Progenitor cell of endocrine pancreas (in vitro differentiated cells): ENCODE data around the gene SPAG16. TPM values are rescaled to one million over a fixed set of nuclear protein-coding genes. Genes with fewer than 3 reads are reported as not detected.

Experiments used
- DNase-seq: peaks from one replicate; pipeline ENCODE4 v3.0.0; 2021; ENCODE audit warnings: low spot score; ENCODE audit not compliant: unreplicated experiment
- H3K27ac Mint-ChIP-seq: 2 replicates; pipeline ENCODE4 v1.8.0; 2021; ENCODE audit warnings: mild to moderate bottlenecking, moderate library complexity, mixed read lengths
- H3K27me3 Mint-ChIP-seq: 2 replicates; pipeline ENCODE4 v1.8.0; 2021; ENCODE audit warnings: mixed read lengths
- H3K36me3 Mint-ChIP-seq: 2 replicates; pipeline ENCODE4 v1.8.0; 2022; ENCODE audit warnings: mixed read lengths; ENCODE audit not compliant: insufficient read depth
- H3K4me1 Mint-ChIP-seq: 2 replicates; pipeline ENCODE4 v1.8.0; 2021; ENCODE audit warnings: low read depth, mixed read lengths
- H3K4me3 Mint-ChIP-seq: 2 replicates; pipeline ENCODE4 v1.8.0; 2021; ENCODE audit warnings: low read depth, mild to moderate bottlenecking, moderate library complexity, mixed read lengths
- H3K9me3 Mint-ChIP-seq: 2 replicates; pipeline ENCODE4 v1.8.0; 2021; ENCODE audit warnings: low read depth, mixed read lengths
- CTCF ChIP-seq: fragments of 200-600 bp; sonication (generic); IDR thresholded peaks from one replicate; pipeline ENCODE4 v1.5.0; 2021; ENCODE audit warnings: antibody characterized with exemption, mild to moderate bottlenecking; ENCODE audit not compliant: unreplicated experiment
- microRNA-seq: library from miRNA; unstranded; fragments of <30 nt; microRNA quantifications from one replicate; pipeline ENCODE4 v1.1.0, GENCODE V29; 2020; ENCODE audit warnings: borderline number of aligned reads; ENCODE audit not compliant: unreplicated experiment
- total RNA-seq: library from RNA; stranded (reverse); gene quantifications from 2 replicates; pipeline ENCODE4 v1.2.1, GENCODE V29; 2021

SPAG16 gene
- total RNA-seq, 1 donor from 2014 or later = 52.8 TPM

- TF ChIP-seq CTCF = no peak
- H3K27ac Mint-ChIP-seq = no peak overlapping the region
- DNase-seq = no peak
- H3K4me3 Mint-ChIP-seq = no peak overlapping the region
- H3K36me3 Mint-ChIP-seq = no peaks in the 10 kb centered on the region
- no peaks in the 10 kb centered on the region for H3K27me3 Mint-ChIP-seq
- H3K4me1 Mint-ChIP-seq = peaks cover 2% of the 10 kb centered on the region
- no peaks in the 10 kb centered on the region for H3K9me3 Mint-ChIP-seq
Measured at GRCh38 chr2:214451516-214452275, 1167.4 kb downstream of the SPAG16 start.

Small RNA genes lying within 50 kb of the gene (microRNA-seq; reads per million reads assigned to microRNA genes)
- gene MIR4438 = not detected

Other genes with a start within 250 kb of the SPAG16 start
- gene IKZF2, start 132.9 kb upstream of the SPAG16 start, total RNA-seq = 21.3 and 21.9 TPM in 2 replicates